HG03520 (cell line): ENCODE results near the gene PLXNA2.

Source experiments
- ATAC-seq: cut with Tn5 transposase; IDR thresholded peaks from one replicate; pipeline ENCODE4 v1.9.1; 2021; ENCODE audit warnings: mild to moderate bottlenecking, moderate library complexity; ENCODE audit not compliant: unreplicated experiment

The PLXNA2 gene

GRCh38 chr1:208052926-208053407, 191.2 kb downstream of the PLXNA2 start:
- ATAC-seq, result no peak

- ATAC-seq, result no peak
These were observed 192.0 kb downstream of the PLXNA2 start for GRCh38 chr1:208052135-208052534.

GRCh38 chr1:208051651-208052050, 192.5 kb downstream of the PLXNA2 start:
- ATAC-seq, result no peak

- ATAC-seq, result no peak
These were observed 195.3 kb downstream of the PLXNA2 start for GRCh38 chr1:208048904-208049303.

GRCh38 chr1:208047975-208048374, 196.2 kb downstream of the PLXNA2 start:
- no peak for ATAC-seq

- ATAC-seq, result no peak
These were observed 196.7 kb downstream of the PLXNA2 start for GRCh38 chr1:208047476-208047934.

- ATAC-seq, result no peak
These were observed 198.5 kb downstream of the PLXNA2 start for GRCh38 chr1:208045463-208046260.

- no peak for ATAC-seq
These were observed 199.4 kb downstream of the PLXNA2 start for GRCh38 chr1:208044589-208045462.

- ATAC-seq, result no peak
These were observed 200.4 kb downstream of the PLXNA2 start for GRCh38 chr1:208043691-208044181.

- no peak for ATAC-seq
These were observed 201.3 kb downstream of the PLXNA2 start for GRCh38 chr1:208042868-208043267.

- no peak for ATAC-seq
These were observed 202.1 kb downstream of the PLXNA2 start for GRCh38 chr1:208042041-208042615.

- ATAC-seq, result no peak
These were observed 202.7 kb downstream of the PLXNA2 start for GRCh38 chr1:208041505-208041904.

GRCh38 chr1:208040821-208041297, 203.3 kb downstream of the PLXNA2 start:
- no peak for ATAC-seq

- no peak for ATAC-seq
These were observed 204.4 kb downstream of the PLXNA2 start for GRCh38 chr1:208039536-208040332.

GRCh38 chr1:208038303-208038702, 205.9 kb downstream of the PLXNA2 start:
- ATAC-seq, result no peak

GRCh38 chr1:208036918-208037766, 207.0 kb downstream of the PLXNA2 start:
- no peak for ATAC-seq

- no peak for ATAC-seq
These were observed 207.9 kb downstream of the PLXNA2 start for GRCh38 chr1:208036106-208036808.

GRCh38 chr1:208034135-208034534, 210.0 kb downstream of the PLXNA2 start:
- no peak for ATAC-seq

GRCh38 chr1:208033236-208033635, 210.9 kb downstream of the PLXNA2 start:
- no peak for ATAC-seq
